Activated CD8-positive, alpha-beta T cell treated with anti-CD3 and anti-CD28 coated beads for 36 hours (primary cell): ENCODE data around the gene LOXL3. TPM values are rescaled to one million over a fixed set of nuclear protein-coding genes. Genes with fewer than 3 reads are reported as not detected.
"Not testable (repeated sequence)": the region's sequence is repeated elsewhere in the genome, so short reads cannot be mapped to it uniquely, and the experiment has no call there.

Source experiments
- ATAC-seq: fragments of 200-7000 bp; cut with Tn5 transposase; one replicate; pipeline ENCODE4 v1.10.0; 2021; ENCODE audit warnings: mild to moderate bottlenecking, moderate library complexity
- CTCF ChIA-PET: fragments of 350-600 bp; sonication (Branson Sonifier 250); formaldehyde crosslinking; loops from one replicate; lab custom pipeline; 2021; ENCODE audit warnings: antibody characterized with exemption; lab: Charles Lee
- POLR2A ChIA-PET: fragments of 350-600 bp; sonication (Branson Sonifier 250); formaldehyde crosslinking; loops from one replicate; lab custom pipeline; 2021; ENCODE audit warnings: antibody characterized with exemption; lab: Charles Lee
- DNase-seq: peaks from one replicate; pipeline ENCODE4 v3.0.0-alpha.2; 2020
- H3K27ac Mint-ChIP-seq: one replicate; pipeline ENCODE4 v1.8.0; 2021; ENCODE audit warnings: mild to moderate bottlenecking, mixed read lengths
- H3K27me3 Mint-ChIP-seq: one replicate; pipeline ENCODE4 v1.8.0; 2021; ENCODE audit warnings: mixed read lengths
- H3K36me3 Mint-ChIP-seq: one replicate; pipeline ENCODE4 v1.8.0; 2021; ENCODE audit warnings: low read depth, mixed read lengths
- H3K4me1 Mint-ChIP-seq: one replicate; pipeline ENCODE4 v1.8.0; 2021; ENCODE audit warnings: low read depth, mixed read lengths
- H3K4me3 Mint-ChIP-seq: one replicate; pipeline ENCODE4 v1.8.0; 2021; ENCODE audit warnings: mild to moderate bottlenecking, moderate library complexity, mixed read lengths
- H3K9me3 Mint-ChIP-seq: one replicate; pipeline ENCODE4 v1.8.0; 2021; ENCODE audit warnings: mixed read lengths
- CTCF ChIP-seq: fragments of 200-600 bp; IDR thresholded peaks from one replicate; pipeline ENCODE4 v1.8.0; 2022; ENCODE audit warnings: antibody characterized with exemption, mild to moderate bottlenecking
- intact Hi-C: fragments of 100-400 bp; cut with micrococcal nuclease; formaldehyde crosslinking; loops from one replicate; pipeline ENCODE4 v1.10.0; 2022
- total RNA-seq, 2 experiments: library from RNA; stranded (reverse); gene quantifications; one replicate each; pipeline ENCODE4 v1.2.3, GENCODE V29; 2021

Gene LOXL3
- total RNA-seq, 2 experiments from 2014 or later: 0.38 to 0.60 TPM

- H3K27ac Mint-ChIP-seq: no peak overlapping the region
- peaks cover 26% of the 10 kb centered on the region for H3K27me3 Mint-ChIP-seq
- H3K9me3 Mint-ChIP-seq: no peaks in the 10 kb centered on the region
- peaks cover 31% of the 10 kb centered on the region for H3K4me1 Mint-ChIP-seq
- CTCF ChIA-PET: interaction anchor here (0.7 to 1.3 kb wide), 3 partner anchors 22 to 35 kb away, joined by 3 to 4 read pairs (median 3); partner anchors contain the start of genes AUP1 and HTRA2
- H3K36me3 Mint-ChIP-seq: no peaks in the 10 kb centered on the region
- TF ChIP-seq CTCF: no peak
- ATAC-seq (no peak), DNase-seq (no peak)
- no peak overlapping the region for H3K4me3 Mint-ChIP-seq
- intact Hi-C loops: no loop called here
- POLR2A ChIA-PET: interaction anchor here (0.7 kb wide), 1 partner anchor 54 kb away, joined by 3 read pairs; no protein-coding TSS in a partner anchor
Observed at GRCh38 chr2:74564222-74564621, 10.5 kb upstream of the LOXL3 start.

- CTCF ChIA-PET: no interaction called here
Observed at GRCh38 chr2:74562126-74562775, 8.5 kb upstream of the LOXL3 start.

GRCh38 chr2:74561022-74561421 lies 7.3 kb upstream of the LOXL3 start:
- H3K4me3 Mint-ChIP-seq, DNase-seq, intact Hi-C loops, POLR2A ChIA-PET, H3K36me3 Mint-ChIP-seq, CTCF ChIA-PET, H3K27ac Mint-ChIP-seq, H3K9me3 Mint-ChIP-seq: not testable (repeated sequence)
- peaks cover 13% of the 10 kb centered on the region for H3K4me1 Mint-ChIP-seq
- ATAC-seq: peak; percentile 24
- peaks cover 24% of the 10 kb centered on the region for H3K27me3 Mint-ChIP-seq

More at GRCh38 chr2:74562126-74562775, 8.5 kb upstream of the LOXL3 start:
- H3K27me3 Mint-ChIP-seq: peaks cover 24% of the 10 kb centered on the region
- H3K36me3 Mint-ChIP-seq: no peaks in the 10 kb centered on the region
- no peak for ATAC-seq
- intact Hi-C loops: no loop called here
- DNase-seq: no peak
- no peaks in the 10 kb centered on the region for H3K9me3 Mint-ChIP-seq
- POLR2A ChIA-PET: no interaction called here
- no peak for TF ChIP-seq CTCF
- peaks cover 18% of the 10 kb centered on the region for H3K4me1 Mint-ChIP-seq
- no peak overlapping the region for H3K27ac Mint-ChIP-seq
- H3K4me3 Mint-ChIP-seq: no peak overlapping the region

GRCh38 chr2:74560591-74560990 lies 6.8 kb upstream of the LOXL3 start:
- H3K4me1 Mint-ChIP-seq: peaks cover 13% of the 10 kb centered on the region
- H3K36me3 Mint-ChIP-seq: peaks cover 7% of the 10 kb centered on the region
- DNase-seq (no peak), ATAC-seq (no peak)
- no peak overlapping the region for H3K4me3 Mint-ChIP-seq
- CTCF ChIA-PET: no interaction called here
- POLR2A ChIA-PET: interaction anchor here (0.9 kb wide), 1 partner anchor 9 kb away, joined by 3 read pairs; no protein-coding TSS in a partner anchor
- no peak overlapping the region for H3K27ac Mint-ChIP-seq
- intact Hi-C loops: no loop called here
- TF ChIP-seq CTCF: no peak
- peaks cover 23% of the 10 kb centered on the region for H3K27me3 Mint-ChIP-seq
- H3K9me3 Mint-ChIP-seq: no peaks in the 10 kb centered on the region

GRCh38 chr2:74559912-74560311 lies 6.2 kb upstream of the LOXL3 start:
- CTCF ChIA-PET: no interaction called here
- Mint-ChIP-seq H3K9me3 (no peaks in the 10 kb centered on the region), H3K4me1 (peaks cover 14% of the 10 kb centered on the region), H3K27ac (no peak overlapping the region), H3K4me3 (no peak overlapping the region), H3K27me3 (peaks cover 23% of the 10 kb centered on the region), H3K36me3 (peaks cover 7% of the 10 kb centered on the region)
- POLR2A ChIA-PET: interaction anchor here (0.9 kb wide), 1 partner anchor 9 kb away, joined by 3 read pairs; no protein-coding TSS in a partner anchor
- no peak for TF ChIP-seq CTCF
- DNase-seq: no peak
- ATAC-seq: no peak
- intact Hi-C loops: no loop called here
